Adipocyte (in vitro differentiated cells): ENCODE data around the gene NCF4.

Source experiments
- DNase-seq: peaks from one replicate; pipeline ENCODE4 v3.0.0-alpha.2; 2015; ENCODE audit warnings: low read depth
- H3K27me3 ChIP-seq: replicated peaks from 2 replicates; pipeline ENCODE4 v1.7.0; 2013; ENCODE audit warnings: mild to moderate bottlenecking, low read length, moderate library complexity; ENCODE audit not compliant: control insufficient read depth, insufficient read depth
- H3K36me3 ChIP-seq: 2 replicates; pipeline ENCODE4 v1.7.0; 2013; ENCODE audit warnings: low read length, mild to moderate bottlenecking, moderate library complexity; ENCODE audit not compliant: control insufficient read depth, insufficient read depth, severe bottlenecking
- H3K4me1 ChIP-seq: 2 replicates; pipeline ENCODE4 v1.7.0; 2013; ENCODE audit warnings: mild to moderate bottlenecking, low read length, moderate library complexity; ENCODE audit not compliant: control insufficient read depth, insufficient read depth
- H3K4me3 ChIP-seq: 2 replicates; pipeline ENCODE4 v1.7.0; 2013; ENCODE audit warnings: mild to moderate bottlenecking, low read length, moderate library complexity
- H3K9ac ChIP-seq: 2 replicates; pipeline ENCODE4 v1.7.0; 2013; ENCODE audit warnings: mild to moderate bottlenecking, low read length, moderate library complexity
- H3K9me3 ChIP-seq: 2 replicates; pipeline ENCODE4 v1.7.0; 2013; ENCODE audit warnings: mild to moderate bottlenecking, low read length, moderate library complexity; ENCODE audit not compliant: control insufficient read depth

The NCF4 gene

DNA sequence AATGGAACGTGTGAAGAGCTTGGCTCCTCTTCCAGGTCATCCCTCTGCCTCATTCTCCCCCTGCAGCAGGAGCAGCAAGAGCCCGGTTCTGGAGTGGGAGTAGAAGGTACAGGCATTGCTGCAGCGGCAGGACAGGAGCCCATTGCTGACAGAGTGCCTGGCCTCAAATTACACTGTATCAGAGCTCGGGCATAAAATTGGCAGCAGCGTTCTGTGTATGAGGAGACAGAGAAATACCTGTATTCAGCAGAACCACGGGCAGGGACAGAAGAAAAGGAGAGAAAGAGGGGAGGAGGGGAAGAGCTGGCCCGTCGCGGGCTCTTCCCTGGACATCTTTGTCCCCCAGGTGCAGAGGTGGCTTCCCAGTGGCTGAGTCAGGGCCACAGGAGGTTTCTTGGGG, 2.6 kb upstream of the NCF4 start:
- no peak overlapping the region for H3K4me3 ChIP-seq
- no peaks in the 10 kb centered on the region for H3K9me3 ChIP-seq
- peaks cover 28% of the 10 kb centered on the region for H3K27me3 ChIP-seq
- H3K9ac ChIP-seq = no peak overlapping the region
- H3K36me3 ChIP-seq = no peaks in the 10 kb centered on the region
- no peak for DNase-seq
- peaks cover 14% of the 10 kb centered on the region for H3K4me1 ChIP-seq

DNA sequence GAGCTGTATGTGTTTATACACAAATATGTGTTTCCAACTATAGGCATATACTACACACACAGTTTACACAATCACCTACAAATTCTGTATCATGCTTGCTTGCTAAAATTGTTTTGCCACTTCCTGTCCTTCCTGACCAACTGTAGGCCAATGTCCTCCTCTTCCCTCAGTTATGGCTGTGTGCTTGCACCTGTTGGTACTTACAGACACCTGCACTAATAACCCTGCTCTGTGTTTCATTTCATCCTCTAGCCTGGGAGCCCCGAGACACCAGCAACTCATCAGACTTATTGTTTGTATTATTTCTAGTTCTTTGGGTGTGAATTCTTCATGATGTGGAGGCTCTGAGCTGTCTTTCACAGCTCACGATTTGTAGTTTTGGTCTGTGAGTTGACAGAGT, 1.8 kb upstream of the NCF4 start:
- no peak for DNase-seq
- H3K36me3 ChIP-seq = no peaks in the 10 kb centered on the region
- peaks cover 11% of the 10 kb centered on the region for H3K4me1 ChIP-seq
- no peak overlapping the region for H3K9ac ChIP-seq
- peaks cover 28% of the 10 kb centered on the region for H3K27me3 ChIP-seq
- H3K4me3 ChIP-seq = no peak overlapping the region
- no peaks in the 10 kb centered on the region for H3K9me3 ChIP-seq

DNA sequence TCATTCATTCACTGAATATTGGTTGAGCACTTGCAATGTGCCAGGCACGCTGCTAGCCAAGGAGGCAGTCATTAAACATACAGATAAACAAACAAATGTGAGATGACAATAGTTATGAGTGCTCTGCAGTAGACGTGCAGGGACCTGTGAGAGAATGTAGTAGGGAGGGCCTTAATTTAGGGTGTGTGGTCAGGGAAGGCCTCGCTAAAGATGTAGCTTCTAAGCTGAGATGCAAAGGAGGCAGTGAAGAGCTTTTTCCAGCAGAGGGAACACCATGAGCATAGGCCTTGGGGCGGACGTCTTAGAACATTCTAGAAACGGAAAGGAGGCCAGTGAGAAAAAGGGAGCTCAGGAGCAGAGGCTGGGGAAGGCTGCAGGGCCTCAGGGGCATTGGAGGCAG, 789 bp upstream of the NCF4 start:
- Histone ChIP-seq H3K4me3 (no peak overlapping the region), H3K27me3 (peaks cover 28% of the 10 kb centered on the region), H3K4me1 (peaks cover 11% of the 10 kb centered on the region), H3K9me3 (no peaks in the 10 kb centered on the region), H3K9ac (no peak overlapping the region), H3K36me3 (no peaks in the 10 kb centered on the region)
- no peak for DNase-seq

DNA sequence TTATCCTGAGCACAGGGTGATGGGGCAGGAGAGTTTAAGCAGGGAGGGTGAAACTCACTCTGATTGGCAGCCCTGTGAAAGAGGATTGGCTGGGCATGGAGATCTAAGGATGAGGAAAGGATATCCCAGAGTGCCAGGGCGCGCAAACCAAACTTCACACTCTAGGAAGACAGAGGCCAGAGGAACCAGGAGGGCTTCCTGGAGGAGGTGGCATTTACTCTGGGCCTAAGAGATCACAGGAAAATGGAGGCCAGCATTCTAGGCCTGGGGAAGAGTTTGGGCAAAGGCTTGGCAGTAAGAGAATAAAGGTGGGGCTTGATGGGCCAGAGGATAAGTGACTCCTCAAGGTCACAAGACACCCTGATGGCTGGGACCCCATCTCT, 377 bp upstream of the NCF4 start:
- H3K36me3 ChIP-seq = no peaks in the 10 kb centered on the region
- no peak for DNase-seq
- peaks cover 31% of the 10 kb centered on the region for H3K27me3 ChIP-seq
- peaks cover 11% of the 10 kb centered on the region for H3K4me1 ChIP-seq
- no peaks in the 10 kb centered on the region for H3K9me3 ChIP-seq
- H3K4me3 ChIP-seq = no peak overlapping the region
- H3K9ac ChIP-seq = no peak overlapping the region

DNA sequence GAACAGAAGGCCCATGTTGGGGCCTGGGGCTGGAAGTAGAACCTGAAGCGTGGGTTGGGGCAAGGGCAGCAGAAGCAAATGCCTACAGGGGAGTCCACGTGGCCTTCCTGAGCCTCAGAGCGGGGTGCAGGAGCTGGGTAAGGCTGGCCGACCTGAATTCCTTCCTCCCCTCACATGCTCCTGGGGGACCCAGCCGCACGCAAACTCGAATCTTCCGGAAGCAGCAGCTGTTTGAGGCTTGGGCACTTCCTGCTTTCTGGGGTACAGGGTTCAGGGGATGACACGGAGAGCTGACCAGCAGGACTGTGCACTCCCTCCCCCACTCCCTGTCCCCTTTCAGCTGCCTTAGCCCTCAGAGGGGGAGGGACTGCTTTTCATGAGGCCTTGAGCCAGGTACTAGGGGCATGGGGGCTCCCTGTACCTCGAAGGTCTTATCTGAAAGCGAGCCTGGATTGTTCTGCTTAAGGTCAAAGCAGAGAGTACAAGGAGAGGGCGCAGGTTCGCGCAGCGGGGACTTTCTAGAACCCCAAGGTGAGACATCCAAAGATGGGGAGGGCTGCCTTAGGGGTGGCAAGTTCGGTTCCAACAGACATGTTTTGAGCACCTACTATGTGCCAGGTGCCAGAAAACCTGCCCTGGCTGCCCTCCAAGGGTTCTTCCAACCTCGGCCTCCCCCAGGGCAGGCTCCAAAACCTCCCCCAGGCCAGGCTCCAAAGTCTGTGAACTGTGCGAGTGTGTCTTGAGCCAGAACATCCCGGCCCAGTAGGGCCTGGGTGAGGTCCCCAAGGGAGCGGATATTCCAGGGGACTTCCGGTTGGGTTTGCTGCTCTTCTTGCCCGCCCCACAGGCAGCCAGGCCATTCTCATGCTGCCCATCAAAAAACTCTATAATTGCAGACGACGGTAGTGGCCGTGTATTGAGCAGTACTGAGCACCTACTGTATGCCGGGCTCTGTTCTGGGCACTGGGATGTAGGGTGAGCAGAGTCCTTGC, 1.7 kb downstream of the NCF4 start:
- Histone ChIP-seq H3K4me3 (no peak overlapping the region), H3K27me3 (peaks cover 40% of the 10 kb centered on the region), H3K4me1 (no peaks in the 10 kb centered on the region), H3K9me3 (no peaks in the 10 kb centered on the region), H3K36me3 (no peaks in the 10 kb centered on the region), H3K9ac (no peak overlapping the region)
- DNase-seq = no peak

DNA sequence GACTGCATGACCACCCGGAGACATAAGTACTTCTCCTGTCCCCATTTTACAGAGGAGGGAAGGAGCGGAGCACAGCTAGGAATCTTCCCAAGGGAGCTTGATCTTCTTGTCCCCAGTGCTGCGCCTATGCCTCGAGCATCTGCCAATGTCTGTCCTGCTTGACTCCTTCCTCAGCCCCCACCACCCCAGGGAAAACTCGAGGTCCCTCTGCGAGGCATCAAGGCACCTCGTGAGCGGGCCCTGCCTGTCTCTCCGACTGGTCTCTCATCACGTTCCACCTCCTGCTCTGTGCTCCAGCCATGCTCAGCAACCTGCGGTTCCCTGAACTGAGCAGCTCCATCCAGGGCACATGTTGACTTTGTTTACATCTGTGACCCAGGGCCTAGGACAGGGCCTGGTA, 2.5 kb downstream of the NCF4 start:
- no peaks in the 10 kb centered on the region for H3K4me1 ChIP-seq
- no peaks in the 10 kb centered on the region for H3K36me3 ChIP-seq
- no peaks in the 10 kb centered on the region for H3K9me3 ChIP-seq

DNA sequence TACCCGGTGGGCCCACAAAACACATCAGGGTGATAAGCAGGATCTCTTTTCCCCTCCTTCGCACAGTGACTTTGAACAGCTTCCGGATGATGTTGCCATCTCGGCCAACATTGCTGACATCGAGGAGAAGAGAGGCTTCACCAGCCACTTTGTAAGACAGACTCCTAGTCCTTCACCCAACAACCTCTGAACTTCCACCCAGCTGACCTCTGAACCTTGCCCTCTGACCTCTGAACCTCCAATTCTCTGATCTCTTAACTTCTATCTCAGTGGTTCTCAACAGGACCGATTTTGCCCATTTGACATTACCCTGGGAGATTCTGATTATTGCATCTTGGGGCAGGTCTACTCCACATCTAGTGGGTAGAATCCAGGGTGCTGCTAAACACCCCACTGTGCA, 3.2 kb downstream of the NCF4 start:
- Histone ChIP-seq H3K4me1 (no peaks in the 10 kb centered on the region), H3K27me3 (peaks cover 36% of the 10 kb centered on the region), H3K36me3 (no peaks in the 10 kb centered on the region), H3K9me3 (no peaks in the 10 kb centered on the region), H3K9ac (no peak overlapping the region), H3K4me3 (no peak overlapping the region)
- no peak for DNase-seq

More for the DNA sequence above, 2.5 kb downstream of the NCF4 start:
- DNase-seq = no peak
- peaks cover 40% of the 10 kb centered on the region for H3K27me3 ChIP-seq
- no peak overlapping the region for H3K9ac ChIP-seq
- no peak overlapping the region for H3K4me3 ChIP-seq

DNA sequence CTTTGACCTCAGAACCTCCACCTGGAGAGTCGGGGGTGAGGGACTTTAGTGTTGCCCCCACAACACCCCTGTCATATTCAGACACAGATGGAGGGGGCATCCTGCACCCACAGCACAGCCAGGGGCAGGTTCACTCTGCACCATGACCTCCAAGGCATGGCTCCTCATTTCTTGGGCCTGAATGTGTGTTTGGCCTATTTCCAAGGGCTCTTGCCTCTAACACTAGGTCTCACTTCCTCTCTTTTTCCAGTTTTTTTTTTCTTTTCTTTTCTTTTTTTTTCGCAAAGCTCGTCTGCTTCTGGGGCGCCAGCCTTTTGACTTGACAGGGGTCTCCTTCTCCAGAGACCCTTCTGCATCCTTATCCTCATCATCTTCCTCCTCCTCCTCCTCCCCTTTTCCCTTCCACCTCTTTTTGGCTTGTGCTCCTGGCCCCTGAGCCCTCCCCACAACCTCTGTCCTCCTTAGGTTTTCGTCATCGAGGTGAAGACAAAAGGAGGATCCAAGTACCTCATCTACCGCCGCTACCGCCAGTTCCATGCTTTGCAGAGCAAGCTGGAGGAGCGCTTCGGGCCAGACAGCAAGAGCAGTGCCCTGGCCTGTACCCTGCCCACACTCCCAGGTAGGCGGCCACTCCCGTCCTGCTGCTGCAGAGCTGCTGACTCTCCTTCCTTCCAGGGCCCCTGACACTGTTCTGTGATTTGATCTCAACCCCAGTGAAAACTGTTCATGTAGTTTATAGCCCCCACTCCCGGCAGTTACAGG, 3.8 kb downstream of the NCF4 start:
- no peak overlapping the region for H3K4me3 ChIP-seq
- no peaks in the 10 kb centered on the region for H3K9me3 ChIP-seq
- no peak for DNase-seq
- H3K36me3 ChIP-seq = no peaks in the 10 kb centered on the region
- no peaks in the 10 kb centered on the region for H3K4me1 ChIP-seq
- H3K9ac ChIP-seq = no peak overlapping the region
- H3K27me3 ChIP-seq = peaks cover 35% of the 10 kb centered on the region

DNA sequence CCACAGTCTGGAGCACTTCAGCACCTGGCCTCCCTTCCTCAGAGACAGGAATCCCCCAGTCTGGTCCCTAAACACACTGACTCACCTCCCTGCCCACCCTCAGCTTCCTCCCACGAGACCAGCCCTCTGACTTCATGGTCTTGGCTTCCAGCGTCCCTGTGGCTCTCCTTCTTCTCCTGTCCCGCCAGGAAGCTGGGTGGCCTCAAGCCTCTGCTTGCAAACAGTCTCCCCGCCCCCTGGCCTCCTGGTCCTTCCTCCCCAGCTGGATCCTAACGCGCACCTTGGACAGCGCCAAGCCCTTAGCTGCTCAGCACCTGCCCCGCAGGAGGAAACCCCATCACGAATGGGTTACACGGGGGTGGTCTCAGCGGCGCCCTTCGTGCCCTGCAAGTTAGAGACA, 4.5 kb downstream of the NCF4 start:
- DNase-seq = no peak
- Histone ChIP-seq H3K4me3 (no peak overlapping the region), H3K27me3 (peaks cover 38% of the 10 kb centered on the region), H3K9ac (no peak overlapping the region), H3K4me1 (no peaks in the 10 kb centered on the region), H3K36me3 (no peaks in the 10 kb centered on the region), H3K9me3 (no peaks in the 10 kb centered on the region)

DNA sequence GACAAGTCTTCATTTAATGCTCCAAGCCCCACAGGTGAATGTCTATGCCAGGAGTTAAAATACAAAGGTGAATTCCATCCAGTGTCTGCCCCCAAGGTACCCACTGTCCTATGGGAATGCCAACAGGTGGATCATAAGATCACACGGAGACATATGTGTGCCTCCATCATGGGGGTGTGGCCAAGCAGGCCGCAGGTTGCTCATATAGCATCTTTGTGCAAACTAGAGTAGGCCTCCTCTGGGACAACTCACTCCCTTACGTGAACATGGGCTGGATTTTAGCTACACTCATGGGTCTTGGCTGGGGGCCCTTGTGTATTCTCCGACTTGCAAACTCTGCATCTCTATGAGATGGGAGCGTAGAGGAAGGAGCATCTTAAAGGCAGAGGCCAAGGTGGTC, 6.9 kb downstream of the NCF4 start:
- no peaks in the 10 kb centered on the region for H3K36me3 ChIP-seq
- H3K9me3 ChIP-seq = no peaks in the 10 kb centered on the region
- H3K4me1 ChIP-seq = no peaks in the 10 kb centered on the region
- peaks cover 52% of the 10 kb centered on the region for H3K27me3 ChIP-seq
- no peak overlapping the region for H3K9ac ChIP-seq
- no peak overlapping the region for H3K4me3 ChIP-seq
- no peak for DNase-seq

DNA sequence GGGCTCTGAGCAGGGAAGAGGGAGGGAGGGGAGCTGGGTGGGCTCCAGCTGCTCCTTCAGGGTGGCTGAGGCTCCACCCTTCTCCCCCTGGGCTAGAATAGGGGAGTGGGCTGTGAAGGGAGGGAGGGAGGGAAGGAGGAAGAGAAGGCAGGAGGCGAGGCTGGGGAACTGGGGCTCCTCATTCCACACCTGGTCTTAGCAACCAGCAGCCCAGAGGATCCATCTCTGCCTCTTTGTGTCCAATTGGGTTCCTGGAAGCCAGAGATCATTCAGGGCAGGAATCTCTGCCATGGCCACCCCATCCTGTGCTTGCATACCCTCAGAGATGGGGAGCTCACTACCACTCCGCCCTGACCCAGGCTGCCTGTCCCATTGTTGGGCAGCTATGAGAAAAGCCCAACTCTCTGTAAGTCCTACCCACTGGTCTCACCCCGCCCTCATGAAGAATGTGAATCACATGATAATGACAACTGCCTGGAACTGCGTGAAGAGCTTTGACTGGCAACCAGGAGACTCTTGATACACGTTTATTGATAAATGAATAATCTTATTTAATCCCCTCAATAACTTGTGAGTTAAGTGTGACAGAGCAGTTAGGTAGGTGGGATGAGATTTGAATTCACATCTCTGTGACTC, 7.9 kb downstream of the NCF4 start:
- DNase-seq = no peak
- H3K4me3 ChIP-seq = no peak overlapping the region
- no peaks in the 10 kb centered on the region for H3K9me3 ChIP-seq
- peaks cover 52% of the 10 kb centered on the region for H3K27me3 ChIP-seq
- H3K36me3 ChIP-seq = no peaks in the 10 kb centered on the region
- H3K4me1 ChIP-seq = peaks cover 4% of the 10 kb centered on the region
- no peak overlapping the region for H3K9ac ChIP-seq
